Heart left ventricle (tissue), 13 donors: ENCODE measurements around the gene TTC33.

Experiments used
- POLR2A ChIP-seq, 2 donors: fragments of 450-650 bp; IDR thresholded peaks; one replicate each; pipeline ENCODE4 v1.6.1; 2017; ENCODE audit warnings: antibody characterized with exemption in 2 of 2, mild to moderate bottlenecking in 2 of 2, moderate library complexity in 2 of 2
- TF ChIP-seq, protein P1 (sequence below), 12 donors: fragments of 200-600 bp; sonication (generic) in 4 of 12; IDR thresholded peaks; one replicate each; pipeline versions ENCODE4 v1.5.0 to v1.8.0; 2018 to 2022; ENCODE audit warnings: antibody characterized with exemption in 12 of 12, mild to moderate bottlenecking in 5 of 12
- donor health status: ischemic (EF 13 %, LVEDD 7.1; RV severe dilation, severe dysfunction).
- donor health status: DM: no; HTN: yes; CAD: no.
- donor health status: DM: no; HTN: no; CAD: no.
- donor health status: ischemic (EF 25% LVEDD 6.9; RV normal size, moderate dysfunction).
- donor health status: ischemic (EF 25% LVEDD 5.7; RV mildly dilated, moderate dysfunction).
- donor health status: ischemic (EF 35%, LVEDD 5.7; RV mildly dilated, moderate dysfunction).
- donor health status: nonischemic (EF 11% LVEDD 7.7; RV severe dilation, severe dysfunction).
- donor health status: DM: yes; HTN: yes; CAD: no.
- donor health status: PGD.
- donor health status: ischemic (EF 29% LVEDD 5.4; RV normal size, mild dysfunction).
- donor health status: nonischemic (EF 23%, LVEDD 6.1; RV moderate dilation, normal function).

- TF ChIP-seq, protein P1, sequence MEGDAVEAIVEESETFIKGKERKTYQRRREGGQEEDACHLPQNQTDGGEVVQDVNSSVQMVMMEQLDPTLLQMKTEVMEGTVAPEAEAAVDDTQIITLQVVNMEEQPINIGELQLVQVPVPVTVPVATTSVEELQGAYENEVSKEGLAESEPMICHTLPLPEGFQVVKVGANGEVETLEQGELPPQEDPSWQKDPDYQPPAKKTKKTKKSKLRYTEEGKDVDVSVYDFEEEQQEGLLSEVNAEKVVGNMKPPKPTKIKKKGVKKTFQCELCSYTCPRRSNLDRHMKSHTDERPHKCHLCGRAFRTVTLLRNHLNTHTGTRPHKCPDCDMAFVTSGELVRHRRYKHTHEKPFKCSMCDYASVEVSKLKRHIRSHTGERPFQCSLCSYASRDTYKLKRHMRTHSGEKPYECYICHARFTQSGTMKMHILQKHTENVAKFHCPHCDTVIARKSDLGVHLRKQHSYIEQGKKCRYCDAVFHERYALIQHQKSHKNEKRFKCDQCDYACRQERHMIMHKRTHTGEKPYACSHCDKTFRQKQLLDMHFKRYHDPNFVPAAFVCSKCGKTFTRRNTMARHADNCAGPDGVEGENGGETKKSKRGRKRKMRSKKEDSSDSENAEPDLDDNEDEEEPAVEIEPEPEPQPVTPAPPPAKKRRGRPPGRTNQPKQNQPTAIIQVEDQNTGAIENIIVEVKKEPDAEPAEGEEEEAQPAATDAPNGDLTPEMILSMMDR (IDR thresholded peaks at IDR 0.05) = no peak
- no peak for TF ChIP-seq POLR2A (IDR thresholded peaks at IDR 0.05)
These were observed 41.7 kb upstream of the TTC33 start for GRCh38 chr5:40797273-40798011.
